Kidney epithelial cell (primary cell): ENCODE measurements around the gene PBXIP1. TPM values are rescaled to one million over a fixed set of nuclear protein-coding genes. Genes with fewer than 3 reads are reported as not detected.

Experiments used
- DNase-seq: peaks from one replicate; pipeline ENCODE4 v3.0.0-alpha.2; 2010; ENCODE audit warnings: low read depth
- H3K27me3 ChIP-seq: 2 replicates; pipeline ENCODE4 v1.6.0; 2011; ENCODE audit warnings: low read length; ENCODE audit not compliant: control insufficient read depth, insufficient read depth
- H3K36me3 ChIP-seq: 2 replicates; pipeline ENCODE4 v1.5.1; 2011; ENCODE audit warnings: low read length; ENCODE audit not compliant: control insufficient read depth, insufficient read depth
- H3K4me3 ChIP-seq: 2 replicates; pipeline ENCODE4 v1.5.1; 2011; ENCODE audit warnings: low read depth, mild to moderate bottlenecking, control low read depth, low read length
- total RNA-seq: library from RNA; depleted of rRNA; stranded (reverse); fragments of >200 nt; gene quantifications from 2 replicates; pipeline ENCODE4 v1.2.3, GENCODE V29; 2015
- TF ChIP-seq, protein P1 (sequence below): IDR thresholded peaks from 2 replicates; pipeline ENCODE4 v1.5.1; 2011; ENCODE audit warnings: mild to moderate bottlenecking, moderate library complexity, low read length, control low read depth, inconsistent platforms; ENCODE audit not compliant: insufficient read depth, poor library complexity, severe bottlenecking

Gene PBXIP1
- total RNA-seq, 1 donor from 2014 or later: 102 TPM

- Histone ChIP-seq H3K4me3 (peak overlapping the region; percentile 50), H3K27me3 (no peaks in the 10 kb centered on the region), H3K36me3 (peaks cover 2% of the 10 kb centered on the region)
- TF ChIP-seq, protein P1, sequence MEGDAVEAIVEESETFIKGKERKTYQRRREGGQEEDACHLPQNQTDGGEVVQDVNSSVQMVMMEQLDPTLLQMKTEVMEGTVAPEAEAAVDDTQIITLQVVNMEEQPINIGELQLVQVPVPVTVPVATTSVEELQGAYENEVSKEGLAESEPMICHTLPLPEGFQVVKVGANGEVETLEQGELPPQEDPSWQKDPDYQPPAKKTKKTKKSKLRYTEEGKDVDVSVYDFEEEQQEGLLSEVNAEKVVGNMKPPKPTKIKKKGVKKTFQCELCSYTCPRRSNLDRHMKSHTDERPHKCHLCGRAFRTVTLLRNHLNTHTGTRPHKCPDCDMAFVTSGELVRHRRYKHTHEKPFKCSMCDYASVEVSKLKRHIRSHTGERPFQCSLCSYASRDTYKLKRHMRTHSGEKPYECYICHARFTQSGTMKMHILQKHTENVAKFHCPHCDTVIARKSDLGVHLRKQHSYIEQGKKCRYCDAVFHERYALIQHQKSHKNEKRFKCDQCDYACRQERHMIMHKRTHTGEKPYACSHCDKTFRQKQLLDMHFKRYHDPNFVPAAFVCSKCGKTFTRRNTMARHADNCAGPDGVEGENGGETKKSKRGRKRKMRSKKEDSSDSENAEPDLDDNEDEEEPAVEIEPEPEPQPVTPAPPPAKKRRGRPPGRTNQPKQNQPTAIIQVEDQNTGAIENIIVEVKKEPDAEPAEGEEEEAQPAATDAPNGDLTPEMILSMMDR: no peak
- DNase-seq: no peak
These were observed 644 bp upstream of the PBXIP1 start for GRCh38 chr1:154956544-154956941.

DNA sequence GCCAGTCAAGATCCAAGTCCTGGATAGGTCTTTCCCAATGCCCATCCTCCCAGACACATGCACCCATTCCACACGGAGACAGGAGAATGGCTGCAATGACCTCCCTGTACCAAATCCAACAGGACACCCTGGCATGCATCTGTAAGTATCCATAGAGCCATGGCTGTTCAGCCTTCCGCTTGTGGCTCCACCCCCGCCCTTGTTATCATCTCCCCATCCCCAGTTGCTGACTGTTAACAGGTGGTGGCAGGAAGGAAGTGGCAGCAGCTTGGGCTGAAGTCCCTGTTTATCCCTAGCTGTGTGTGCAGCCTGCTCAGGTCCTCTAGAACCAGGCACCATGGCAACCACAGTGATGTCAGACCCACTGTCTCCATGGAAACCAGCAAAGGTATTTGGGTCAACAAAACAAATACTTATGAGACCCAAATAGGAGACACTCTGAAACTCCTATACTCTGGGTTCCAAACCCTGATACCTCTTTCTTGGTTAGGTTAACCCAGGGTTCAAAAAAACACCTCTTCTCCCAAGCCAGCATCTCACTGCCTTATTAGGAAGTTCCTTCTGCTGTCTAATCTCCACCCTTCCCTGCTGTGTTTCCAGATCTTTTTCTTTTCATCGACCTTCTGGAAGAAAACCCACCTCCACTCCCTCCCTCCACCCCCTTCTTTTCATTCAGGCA is 721 bp downstream of the PBXIP1 start:
- DNase-seq: peak; percentile 73
- TF ChIP-seq, protein P1: no peak
- Histone ChIP-seq H3K4me3 (peak overlapping the region; percentile 50), H3K27me3 (no peaks in the 10 kb centered on the region), H3K36me3 (peaks cover 2% of the 10 kb centered on the region)

- H3K4me3 ChIP-seq: no peak overlapping the region
- H3K27me3 ChIP-seq: no peaks in the 10 kb centered on the region
- no peak for DNase-seq
- peaks cover under 1% of the 10 kb centered on the region for H3K36me3 ChIP-seq
- TF ChIP-seq, protein P1: no peak
These were observed 1.4 kb downstream of the PBXIP1 start for GRCh38 chr1:154954541-154954940.

- DNase-seq: no peak
- TF ChIP-seq, protein P1: no peak
- no peak overlapping the region for H3K4me3 ChIP-seq
- H3K27me3 ChIP-seq: no peaks in the 10 kb centered on the region
- no peaks in the 10 kb centered on the region for H3K36me3 ChIP-seq
These were observed 2.3 kb downstream of the PBXIP1 start for GRCh38 chr1:154953611-154954038.

GRCh38 chr1:154952664-154953063 is 3.2 kb downstream of the PBXIP1 start:
- peaks cover 2% of the 10 kb centered on the region for H3K36me3 ChIP-seq
- no peaks in the 10 kb centered on the region for H3K27me3 ChIP-seq
- DNase-seq: no peak
- TF ChIP-seq, protein P1: no peak
- H3K4me3 ChIP-seq: no peak overlapping the region
